H1 (cell line): ENCODE data around the gene DIP2C. TPM values are rescaled to one million over a fixed set of nuclear protein-coding genes. Genes with fewer than 3 reads are reported as not detected.

Experiments used
- CTCF ChIA-PET: fragments of 300-600 bp; sonication (Branson Sonifier 250); formaldehyde crosslinking; loops from one replicate; lab custom pipeline; 2021; ENCODE audit not compliant: partially characterized antibody; lab: Charles Lee
- POLR2A ChIA-PET: fragments of 300-600 bp; sonication (Branson Sonifier 250); formaldehyde crosslinking; loops from one replicate; lab custom pipeline; 2021; ENCODE audit warnings: inconsistent platforms; ENCODE audit not compliant: partially characterized antibody; lab: Charles Lee
- DNase-seq, 2 experiments: peaks; one replicate each; pipeline versions ENCODE4 v3.0.0 to v3.0.0-alpha.2; 2010 to 2022; ENCODE audit warnings: low spot score in 2 of 2, low read depth in 1 of 2, mixed read lengths in 1 of 2
- FAIRE-seq: peaks from 2 replicates; lab custom pipeline; 2011; peaks lifted over from hg19 to GRCh38; lab: Jason Lieb, UNC
- H2AFZ ChIP-seq: 2 replicates; pipeline ENCODE4 v1.8.1; 2012; ENCODE audit warnings: low read length, inconsistent platforms
- H2AK5ac ChIP-seq: 2 replicates; pipeline ENCODE4 v1.6.1; 2013; ENCODE audit warnings: low read depth, low read length
- H2BK120ac ChIP-seq: replicated peaks from 2 replicates; pipeline ENCODE3; 2013; ENCODE audit warnings: low read depth, low read length, inconsistent platforms
- H2BK12ac ChIP-seq: 2 replicates; pipeline ENCODE4 v1.6.1; 2013; ENCODE audit warnings: low read depth, low read length
- H2BK15ac ChIP-seq: 2 replicates; pipeline ENCODE4 v1.6.1; 2013; ENCODE audit warnings: low read length
- H2BK20ac ChIP-seq: 2 replicates; pipeline ENCODE4 v1.6.1; 2013; ENCODE audit warnings: low read length
- H2BK5ac ChIP-seq: 2 replicates; pipeline ENCODE4 v1.6.1; 2013; ENCODE audit warnings: low read depth, low read length
- H3K14ac ChIP-seq: 2 replicates; pipeline ENCODE4 v1.6.1; 2013; ENCODE audit warnings: inconsistent platforms; ENCODE audit not compliant: insufficient read length
- H3K18ac ChIP-seq: 2 replicates; pipeline ENCODE4 v1.6.1; 2013; ENCODE audit warnings: low read length; ENCODE audit errors: extremely low read depth
- H3K23ac ChIP-seq: 2 replicates; pipeline ENCODE4 v1.6.1; 2013; ENCODE audit warnings: inconsistent platforms; ENCODE audit not compliant: insufficient read length
- H3K23me2 ChIP-seq: 2 replicates; pipeline ENCODE4 v1.6.1; 2013; ENCODE audit warnings: low read depth, low read length
- H3K27ac ChIP-seq: 2 replicates; pipeline ENCODE4 v1.6.1; 2011; ENCODE audit warnings: low read depth, low read length, inconsistent platforms
- H3K27me3 ChIP-seq, 4 experiments: replicated peaks in 1 of 4; 1 replicate in 1 of 4; 2 replicates in 3 of 4; pipeline versions ENCODE4 v1.6.1 to v1.8.1; 2011 to 2013; ENCODE audit warnings: low read length in 3 of 4, mild to moderate bottlenecking in 3 of 4, inconsistent platforms in 2 of 4, mixed read lengths in 2 of 4, moderate library complexity in 1 of 4; ENCODE audit not compliant: control insufficient read depth in 3 of 4, insufficient read depth in 3 of 4; ENCODE audit errors: extremely low read depth in 1 of 4
- H3K36me3 ChIP-seq, 4 experiments: 2 replicates each; pipeline versions ENCODE4 v1.6.1 to v1.8.1; 2011 to 2013; ENCODE audit warnings: mild to moderate bottlenecking in 4 of 4, low read length in 3 of 4, moderate library complexity in 2 of 4, control low read depth in 1 of 4, inconsistent platforms in 1 of 4; ENCODE audit not compliant: insufficient read depth in 4 of 4, control insufficient read depth in 2 of 4
- H3K4ac ChIP-seq: replicated peaks from 2 replicates; pipeline ENCODE3; 2013; ENCODE audit warnings: low read length, low read depth, mixed read lengths, inconsistent platforms; ENCODE audit not compliant: insufficient read length
- H3K4me1 ChIP-seq, 4 experiments: replicated peaks in 1 of 4; 1 replicate in 1 of 4; 2 replicates in 3 of 4; pipeline versions ENCODE4 v1.6.1 to v1.8.1; 2011 to 2013; ENCODE audit warnings: low read length in 3 of 4, inconsistent platforms in 2 of 4, mixed read lengths in 1 of 4; ENCODE audit not compliant: insufficient read depth in 4 of 4, control insufficient read depth in 3 of 4
- H3K4me2 ChIP-seq, 2 experiments: 2 replicates each; pipeline versions ENCODE4 v1.6.1 to v1.8.1; 2011 to 2013; ENCODE audit warnings: low read depth in 2 of 2, low read length in 2 of 2, control low read depth in 1 of 2, inconsistent platforms in 1 of 2, mild to moderate bottlenecking in 1 of 2; ENCODE audit not compliant: insufficient read depth in 1 of 2
- H3K4me3 ChIP-seq, 4 experiments: fragments of 200-600, 300-600 bp in 1 of 4; sonication (generic), shearing (Covaris generic), sonication (Bioruptor Twin) in 1 of 4; 2 replicates each; pipeline versions ENCODE4 v1.5.1 to v1.8.1; 2011 to 2016; ENCODE audit warnings: low read length in 4 of 4, low read depth in 3 of 4, control low read depth in 2 of 4, inconsistent platforms in 2 of 4, mild to moderate bottlenecking in 2 of 4, mixed read lengths in 1 of 4, moderate library complexity in 1 of 4; ENCODE audit not compliant: insufficient read depth in 2 of 4; ENCODE audit errors: extremely low read depth in 1 of 4
- H3K56ac ChIP-seq: replicated peaks from 2 replicates; pipeline ENCODE3; 2013; ENCODE audit warnings: low read depth, mild to moderate bottlenecking, mixed read lengths, low read length, inconsistent platforms; ENCODE audit not compliant: insufficient read length
- H3K79me1 ChIP-seq: 2 replicates; pipeline ENCODE4 v1.6.1; 2013; ENCODE audit warnings: low read depth, low read length, control low read depth
- H3K79me2 ChIP-seq, 2 experiments: 2 replicates each; pipeline versions ENCODE4 v1.6.1 to v1.8.1; 2012 to 2013; ENCODE audit warnings: low read length in 2 of 2, mild to moderate bottlenecking in 2 of 2, inconsistent platforms in 1 of 2; ENCODE audit not compliant: insufficient read depth in 2 of 2, control insufficient read depth in 1 of 2
- H3K9ac ChIP-seq, 4 experiments: replicated peaks in 1 of 4; 1 replicate in 1 of 4; 2 replicates in 3 of 4; pipeline versions ENCODE4 v1.6.1 to v1.8.1; 2011 to 2013; ENCODE audit warnings: low read depth in 3 of 4, low read length in 3 of 4, control low read depth in 2 of 4, mild to moderate bottlenecking in 2 of 4, moderate library complexity in 2 of 4, inconsistent platforms in 1 of 4; ENCODE audit errors: extremely low read depth in 1 of 4
- H3K9me3 ChIP-seq, 2 experiments: 2 replicates each; pipeline versions ENCODE4 v1.6.1 to v1.8.1; 2012 to 2013; ENCODE audit warnings: mild to moderate bottlenecking in 2 of 2, moderate library complexity in 2 of 2, control low read depth in 1 of 2, inconsistent platforms in 1 of 2, low read depth in 1 of 2, low read length in 1 of 2, mixed read lengths in 1 of 2; ENCODE audit not compliant: insufficient read depth in 2 of 2
- H4K20me1 ChIP-seq, 2 experiments: replicated peaks in 1 of 2; 2 replicates each; pipeline versions ENCODE3 to v1.8.1; 2011 to 2013; ENCODE audit warnings: inconsistent platforms in 2 of 2, low read length in 2 of 2, mild to moderate bottlenecking in 1 of 2; ENCODE audit not compliant: insufficient read depth in 2 of 2, control insufficient read depth in 1 of 2
- H4K5ac ChIP-seq: 2 replicates; pipeline ENCODE4 v1.6.1; 2013; ENCODE audit warnings: low read length, low read depth, mixed read lengths, inconsistent platforms; ENCODE audit not compliant: insufficient read length
- H4K8ac ChIP-seq: 2 replicates; pipeline ENCODE4 v1.8.0; 2013; ENCODE audit warnings: mild to moderate bottlenecking, moderate library complexity, low read length, inconsistent platforms; ENCODE audit not compliant: insufficient read depth; ENCODE audit errors: extremely low read depth
- H4K91ac ChIP-seq: replicated peaks from 2 replicates; pipeline ENCODE3; 2013; ENCODE audit warnings: low read length, mixed read lengths, inconsistent platforms; ENCODE audit not compliant: insufficient read length
- CEBPB ChIP-seq: IDR thresholded peaks from 2 replicates; pipeline ENCODE4 v1.6.1; 2012; ENCODE audit warnings: low read depth, low read length
- CTCF ChIP-seq, 3 experiments: IDR thresholded peaks; 1 replicate in 2 of 3; 2 replicates in 1 of 3; pipeline versions ENCODE4 v1.5.1 to v1.6.1; 2011; ENCODE audit warnings: low read length in 3 of 3, mild to moderate bottlenecking in 3 of 3, inconsistent platforms in 2 of 3, low read depth in 1 of 3, moderate library complexity in 1 of 3; ENCODE audit not compliant: insufficient read depth in 1 of 3; ENCODE audit errors: control extremely low read depth in 1 of 3
- E2F6 ChIP-seq: IDR thresholded peaks from 2 replicates; pipeline ENCODE4 v1.6.1; 2012; ENCODE audit warnings: inconsistent platforms
- GABPA ChIP-seq: IDR thresholded peaks from 2 replicates; pipeline ENCODE4 v1.6.1; 2011; ENCODE audit warnings: mild to moderate bottlenecking, low read length, moderate library complexity, borderline replicate concordance; ENCODE audit not compliant: insufficient read depth
- GTF2F1 ChIP-seq: IDR thresholded peaks from 2 replicates; pipeline ENCODE4 v1.6.1; 2012; ENCODE audit warnings: low read depth, low read length, improper control_type of control experiment, borderline replicate concordance
- POLR2AphosphoS5 ChIP-seq: IDR thresholded peaks from 2 replicates; pipeline ENCODE4 v1.6.1; 2011; ENCODE audit warnings: low read depth, low read length
- SIRT6 ChIP-seq: IDR thresholded peaks from one replicate; pipeline ENCODE4 v1.7.1; 2012; ENCODE audit warnings: low read length, inconsistent platforms
- SP1 ChIP-seq: IDR thresholded peaks from 2 replicates; pipeline ENCODE4 v1.6.1; 2011; ENCODE audit warnings: low read depth, low read length
- SP2 ChIP-seq: IDR thresholded peaks from 2 replicates; pipeline ENCODE4 v1.6.1; 2012; ENCODE audit warnings: mild to moderate bottlenecking, low read length, inconsistent platforms
- WGBS, 2 experiments: shearing (Covaris generic) in 1 of 2; methylation state at CpG; one replicate each; pipeline versions ENCODE4 v1.1.6 to v1.1.7; 2013 to 2015; ENCODE audit warnings: low lambda C conversion rate in 2 of 2, mixed read lengths in 2 of 2, inconsistent platforms in 1 of 2, low coverage in 1 of 2, missing lambda C conversion rate in 1 of 2; ENCODE audit not compliant: insufficient replicate concordance in 2 of 2, insufficient coverage in 1 of 2, insufficient read length in 1 of 2; ENCODE audit errors: extremely low coverage in 1 of 2, missing lambda C conversion rate in 1 of 2; 5-methylcytosine and 5-hydroxymethylcytosine counted together
- polyA plus RNA-seq, 7 experiments: library from polyadenylated mRNA; depleted of rRNA in 3 of 7; stranded (reverse) in 5 of 7; unstranded in 2 of 7; fragments of >200 nt in 5 of 7; fragments of 200-250 nt in 2 of 7; gene quantifications; 1 replicate in 5 of 7; 2 replicates in 1 of 7; 4 replicates in 1 of 7; pipeline versions ENCODE4 v1.2.1 to v1.2.3, GENCODE V29; 2011 to 2013; ENCODE audit warnings: missing spikeins in 2 of 7, mixed read lengths in 2 of 7
- total RNA-seq: library from RNA; stranded (reverse); fragmentation: NEBNext Ultra II Directional; extraction: Animal tissue kit (Norgen Biotek cat#: 25700); gene quantifications from 2 replicates; pipeline ENCODE4 v1.2.1, GENCODE V29; 2021

Gene DIP2C
- total and polyA plus RNA-seq, 2 of the 8 experiments (the other 6 are each of a cell fraction or from before 2014, with no cell fraction given), result 3.8 to 9.3 TPM

- H4K5ac ChIP-seq, result no peak overlapping the region
- no peak overlapping the region for H3K14ac ChIP-seq
- FAIRE-seq (no peak), DNase-seq (no peak)
- WGBS, 2 experiments, result 81% methylated on average over 3 of the region's 6 CpGs; no CpG with 5 or more reads in 1 of the 2 experiments
- no peak overlapping the region for H3K4me2 ChIP-seq
- H4K20me1 ChIP-seq, result peaks cover 4 to 8% of the 10 kb centered on the region in 2 experiments
- H3K27me3 ChIP-seq, result no peaks in the 10 kb centered on the region
- ChIA-PET POLR2A (no interaction called here), CTCF (no interaction called here)
- H2BK5ac ChIP-seq, result no peak overlapping the region
- no peak overlapping the region for H3K9ac ChIP-seq
- H3K56ac ChIP-seq, result no peak overlapping the region
- no peak overlapping the region for H3K23ac ChIP-seq
- no peak overlapping the region for H3K18ac ChIP-seq
- no peak overlapping the region for H3K4ac ChIP-seq
- H3K4me1 ChIP-seq, result peaks cover 0 to 4% (median 2%) of the 10 kb centered on the region in 4 experiments; a peak in 4 of 7 replicates
- H2AK5ac ChIP-seq, result no peak overlapping the region
- H3K23me2 ChIP-seq, result no peaks in the 10 kb centered on the region; the same call in 1 of the 2 replicates
- H2BK15ac ChIP-seq, result no peak overlapping the region
- H2AFZ ChIP-seq, result no peak overlapping the region
- no peak overlapping the region for H4K8ac ChIP-seq
- H3K79me1 ChIP-seq, result peaks cover 4% of the 10 kb centered on the region
- H3K36me3 ChIP-seq, result no peaks in the 10 kb centered on the region
- H2BK20ac ChIP-seq, result no peak overlapping the region
- H2BK12ac ChIP-seq, result no peak overlapping the region
- no peak for TF ChIP-seq SIRT6
- no peak for TF ChIP-seq E2F6
- no peak for TF ChIP-seq SP1
- TF ChIP-seq CEBPB, result no peak
- no peak for TF ChIP-seq POLR2AphosphoS5
- TF ChIP-seq GTF2F1, result no peak
- no peak for TF ChIP-seq CTCF (IDR thresholded peaks at IDR 0.05; ENCODE audit: control extremely low read depth in 1 of 3, insufficient read depth in 1 of 3, low read depth in 1 of 3, low read length in 3 of 3)
- TF ChIP-seq GABPA, result no peak
- no peak for TF ChIP-seq SP2
- TF ChIP-seq, all 59 proteins: peak for 0
- no peaks in the 10 kb centered on the region for H3K9me3 ChIP-seq
- H3K4me3 ChIP-seq, result no peak overlapping the region
- H3K79me2 ChIP-seq, result peaks cover 0 to 17% of the 10 kb centered on the region in 2 experiments; a peak in 2 of 4 replicates
- H4K91ac ChIP-seq, result no peak overlapping the region
- H2BK120ac ChIP-seq, result no peak overlapping the region
- no peak overlapping the region for H3K27ac ChIP-seq
These were observed 85.7 kb downstream of the DIP2C start for GRCh38 chr10:603745-604144.
